Stimulated activated CD8-positive, alpha-beta memory T cell treated with anti-CD3 and anti-CD28 coated beads, Interleukin-2, amount 100 ng/mL, for 48 hours (primary cell): ENCODE data around the gene MYO3B.
"Not testable (repeated sequence)": the region's sequence is repeated elsewhere in the genome, so short reads cannot be mapped to it uniquely, and the experiment has no call there.

Source experiments
- DNase-seq, 2 donors: peaks; one replicate each; pipeline ENCODE4 v3.0.0-alpha.2; 2020; ENCODE audit warnings: low read depth in 2 of 2

Gene MYO3B

DNA sequence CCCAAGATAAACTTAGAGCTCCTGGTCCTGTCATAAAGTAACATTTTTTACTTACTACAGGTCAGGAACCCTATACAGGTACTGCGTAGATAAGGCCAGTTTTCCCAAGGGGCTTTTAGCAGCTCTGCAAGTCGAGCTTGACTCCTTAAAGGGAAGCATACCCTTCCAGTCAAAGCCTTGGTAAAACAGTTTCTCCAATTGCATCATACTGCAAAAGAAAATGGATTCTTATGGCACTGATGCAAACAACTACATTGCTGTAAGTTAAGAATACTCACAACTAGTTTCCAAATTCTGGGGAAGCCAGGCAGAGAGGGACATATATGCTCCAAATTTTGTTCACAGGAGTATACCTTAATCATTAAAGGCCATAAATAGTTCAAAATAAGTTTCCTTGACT lies 31.0 kb downstream of the MYO3B start:
- no peak for DNase-seq

- no peak for DNase-seq
Measured at GRCh38 chr2:170212625-170213280, 34.8 kb downstream of the MYO3B start.

DNA sequence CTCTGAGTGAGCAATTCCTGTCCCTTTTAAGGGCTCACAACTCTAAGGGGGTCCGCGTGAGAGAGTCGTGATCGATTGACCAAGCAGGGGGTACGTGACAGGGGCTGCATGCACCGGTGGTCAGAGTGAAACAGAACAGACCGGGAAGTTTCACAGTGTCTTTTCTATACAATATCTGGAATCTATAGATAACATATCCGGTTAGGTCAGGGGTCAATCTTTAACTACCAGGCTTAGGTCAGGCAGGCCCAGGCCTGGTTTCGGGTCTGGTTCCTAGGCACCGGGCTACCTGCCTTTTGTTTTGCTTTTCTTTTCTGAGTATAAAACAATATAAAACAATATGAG lies 35.3 kb downstream of the MYO3B start:
- not testable (repeated sequence) for DNase-seq

DNA sequence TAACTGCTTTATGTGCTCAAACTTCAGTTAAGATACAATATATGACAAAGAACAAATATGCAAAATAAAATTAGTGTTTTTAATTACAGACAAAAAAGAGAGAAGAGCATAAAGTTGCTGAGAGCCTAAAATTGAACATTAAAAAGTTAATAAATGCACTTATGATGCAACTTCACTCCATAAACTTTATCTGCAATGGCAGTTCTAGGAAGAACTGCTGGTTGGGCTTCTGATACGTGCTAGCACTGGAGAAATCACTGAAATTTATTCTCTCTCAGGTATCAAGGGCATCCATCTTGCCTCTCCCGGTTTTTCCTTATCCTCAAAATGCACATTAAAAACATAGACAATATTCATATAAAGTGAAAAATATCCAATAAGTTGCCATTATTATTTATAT lies 35.7 kb downstream of the MYO3B start:
- DNase-seq = no peak

DNA sequence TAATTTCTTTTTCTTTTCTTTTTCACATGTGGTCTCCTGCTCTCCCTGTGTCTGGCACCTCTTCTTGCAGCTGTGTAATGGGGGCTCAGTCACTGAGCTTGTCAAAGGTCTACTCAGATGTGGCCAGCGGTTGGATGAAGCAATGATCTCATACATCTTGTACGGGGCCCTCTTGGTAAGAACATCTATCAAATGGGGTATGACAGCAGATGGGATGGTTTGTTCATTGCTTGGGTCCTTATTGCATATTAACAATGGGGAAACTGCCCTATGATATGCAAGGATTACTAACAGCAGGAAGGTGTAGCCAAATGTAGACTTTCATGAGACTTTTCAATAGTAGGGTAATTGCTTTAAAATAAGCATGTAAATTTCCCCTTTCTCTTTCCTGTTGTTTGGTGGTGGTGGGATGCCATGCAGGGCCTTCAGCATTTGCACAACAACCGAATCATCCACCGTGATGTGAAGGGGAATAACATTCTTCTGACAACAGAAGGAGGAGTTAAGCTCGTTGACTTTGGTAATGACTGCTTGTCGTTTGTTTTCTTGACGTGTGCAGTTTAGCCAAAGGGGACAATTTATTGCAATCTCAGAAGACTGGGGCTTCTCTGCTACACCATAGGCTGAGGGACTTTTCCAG lies 36.5 kb downstream of the MYO3B start:
- no peak for DNase-seq

DNA sequence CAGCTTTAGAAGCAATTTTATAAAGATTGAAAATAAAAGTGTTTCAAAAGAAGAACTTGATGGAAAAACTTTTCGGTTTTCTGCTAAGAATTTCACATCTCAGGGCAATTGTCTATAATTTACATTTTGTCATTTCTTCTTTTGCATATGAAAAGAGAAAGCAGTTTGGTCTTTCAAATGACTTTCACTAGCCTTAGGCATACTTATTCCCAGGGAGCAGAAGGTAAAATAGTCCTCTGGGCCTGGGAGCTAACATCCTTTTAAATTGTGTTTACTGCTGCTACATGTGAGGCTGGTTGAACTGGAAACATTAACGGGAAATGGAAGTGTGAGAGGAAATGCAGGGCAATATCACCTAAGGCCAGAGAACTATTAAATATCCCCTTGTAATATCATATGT lies 37.1 kb downstream of the MYO3B start:
- no peak for DNase-seq

- DNase-seq = no peak
Measured at GRCh38 chr2:170216428-170216827, 38.5 kb downstream of the MYO3B start.

DNA sequence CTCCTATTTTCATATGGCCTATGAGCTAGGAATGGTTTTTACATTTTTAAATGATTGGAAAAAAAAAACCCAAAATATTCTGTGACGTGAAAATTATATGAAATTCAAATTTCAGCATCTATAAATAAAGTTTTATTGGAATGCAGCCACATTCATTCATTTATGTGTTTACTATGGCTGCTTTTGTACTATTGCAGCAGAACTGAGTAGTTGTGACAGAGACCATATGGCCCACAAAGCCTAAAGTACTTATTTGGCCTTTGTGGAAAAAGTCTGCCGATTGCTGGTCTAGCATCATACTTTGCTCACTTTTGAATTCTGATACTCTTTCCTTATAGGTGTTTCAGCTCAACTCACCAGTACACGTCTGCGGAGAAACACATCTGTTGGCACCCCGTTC lies 39.0 kb downstream of the MYO3B start:
- no peak for DNase-seq

GRCh38 chr2:170217778-170218251 lies 39.9 kb downstream of the MYO3B start:
- no peak for DNase-seq

- no peak for DNase-seq
Measured at GRCh38 chr2:170218456-170218855, 40.5 kb downstream of the MYO3B start.

GRCh38 chr2:170218931-170219330 lies 41.0 kb downstream of the MYO3B start:
- DNase-seq = no peak

DNA sequence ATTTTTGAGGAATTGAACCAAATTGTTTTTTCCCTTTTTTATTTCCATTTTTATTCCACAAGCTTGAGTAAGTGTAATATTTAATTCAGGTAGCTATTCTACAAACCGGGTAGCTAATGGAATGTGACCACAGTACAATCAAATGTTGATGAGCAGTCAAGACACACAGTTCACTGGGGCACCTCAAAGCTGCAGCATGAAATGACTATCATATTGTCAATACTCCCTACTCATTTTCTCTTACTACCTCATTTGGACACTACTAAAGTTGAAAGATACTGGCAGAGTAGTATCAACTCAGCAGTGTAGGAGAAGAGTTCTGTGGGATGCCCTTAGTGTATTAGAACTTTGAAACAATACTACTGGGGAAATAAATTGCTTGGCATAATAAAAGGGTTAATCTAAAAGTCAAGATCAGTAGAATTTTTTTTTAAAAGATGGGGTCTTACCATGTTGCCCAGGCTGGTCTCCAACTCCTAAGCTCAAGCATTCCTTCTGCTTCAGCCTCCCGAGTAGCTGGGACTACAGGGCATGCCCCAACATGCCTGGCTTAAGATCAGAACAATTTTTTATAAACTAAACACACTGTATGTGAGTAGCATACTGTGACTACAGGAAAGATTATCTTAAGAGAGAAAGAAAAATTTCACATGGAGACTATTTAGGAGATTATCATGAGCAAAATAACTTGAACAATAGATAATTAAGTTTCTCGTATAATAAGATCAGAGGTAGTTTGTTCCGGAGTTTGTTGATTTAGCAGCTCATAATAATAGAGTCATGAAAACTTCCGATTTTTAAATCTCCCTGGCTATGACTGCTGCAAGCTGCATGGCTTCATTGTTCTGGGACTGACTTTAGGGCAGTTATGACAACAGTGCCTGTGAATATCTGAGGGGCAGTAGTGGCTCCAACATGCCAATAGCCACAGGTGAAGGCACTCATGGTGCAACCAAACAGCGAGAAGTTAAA lies 43.7 kb downstream of the MYO3B start:
- no peak for DNase-seq

DNA sequence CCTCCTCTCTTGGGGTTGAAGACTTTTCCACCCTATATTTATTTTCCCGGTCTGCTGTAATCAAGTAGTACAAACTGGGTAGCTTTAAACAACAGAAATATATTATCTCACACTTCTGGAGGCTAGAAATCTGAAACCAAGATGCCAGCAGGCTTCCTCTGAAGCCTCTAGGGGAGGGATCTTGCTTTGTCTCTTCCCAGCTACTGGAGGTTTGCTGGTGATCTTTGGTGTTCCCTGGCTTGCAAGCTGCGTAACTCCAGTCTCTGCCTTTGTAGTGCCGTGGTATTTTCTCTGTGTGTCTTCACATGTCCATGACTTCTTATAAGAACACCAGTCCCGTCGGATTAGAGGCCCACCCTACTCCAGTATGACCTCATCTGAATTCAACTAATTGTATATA lies 44.4 kb downstream of the MYO3B start:
- DNase-seq = no peak

- DNase-seq = no peak
Measured at GRCh38 chr2:170222842-170223241, 44.9 kb downstream of the MYO3B start.

- no peak for DNase-seq
Measured at GRCh38 chr2:170224692-170225294, 46.8 kb downstream of the MYO3B start.

- DNase-seq = no peak
Measured at GRCh38 chr2:170226216-170226615, 48.3 kb downstream of the MYO3B start.

DNA sequence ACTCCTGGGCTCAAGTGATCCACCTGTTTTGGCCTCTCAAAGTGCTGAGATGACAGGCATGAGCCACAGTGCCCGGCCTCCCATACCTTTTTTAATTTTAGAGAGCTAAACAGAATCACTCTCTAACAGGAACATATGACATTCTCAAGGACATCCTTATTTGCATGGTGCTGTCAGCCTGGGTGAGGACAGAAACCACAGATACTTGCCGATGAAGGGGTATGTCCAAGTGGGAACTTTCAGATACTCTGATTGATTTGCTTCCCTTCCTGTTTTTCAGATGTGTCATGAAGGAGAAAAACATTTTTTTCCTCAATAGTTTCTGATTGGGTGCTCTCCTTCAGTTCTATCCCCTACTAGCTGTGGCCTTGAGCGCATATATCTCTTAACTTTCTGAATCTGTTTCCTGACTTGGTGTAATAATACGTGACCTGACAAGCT lies 49.6 kb downstream of the MYO3B start:
- DNase-seq = no peak

GRCh38 chr2:170227951-170228350 lies 50.0 kb downstream of the MYO3B start:
- DNase-seq = no peak

GRCh38 chr2:170228429-170228828 lies 50.5 kb downstream of the MYO3B start:
- no peak for DNase-seq

GRCh38 chr2:170229125-170229524 lies 51.2 kb downstream of the MYO3B start:
- DNase-seq = no peak

DNA sequence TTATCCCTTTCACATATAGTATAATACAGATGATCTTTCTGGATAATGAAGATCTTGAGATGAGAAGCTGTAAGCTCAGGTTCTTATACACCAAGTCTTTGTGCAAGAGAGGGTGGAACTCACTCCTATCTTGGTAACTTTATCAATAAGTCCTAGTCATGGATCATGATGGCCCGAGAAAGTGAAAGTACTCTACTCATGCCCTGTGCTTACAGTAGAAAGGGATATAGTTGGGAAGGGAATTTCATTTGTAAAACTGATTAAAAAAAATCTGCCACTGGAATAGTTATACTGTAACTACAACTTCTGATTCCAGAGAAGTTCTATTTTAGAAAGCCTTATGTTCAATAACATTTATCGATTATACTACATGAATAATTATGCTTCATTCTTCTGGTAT lies 51.8 kb downstream of the MYO3B start:
- DNase-seq = no peak
